Activated gamma-delta T cell treated with anti-CD3 and anti-CD28 coated beads, Interleukin-2, amount 50 U/mL, for 16 hours (primary cell): ENCODE measurements around the gene RGS8.

Source experiments
- DNase-seq: peaks from one replicate; pipeline ENCODE4 v3.0.0-alpha.2; 2020; ENCODE audit warnings: low read depth

Gene RGS8

DNA sequence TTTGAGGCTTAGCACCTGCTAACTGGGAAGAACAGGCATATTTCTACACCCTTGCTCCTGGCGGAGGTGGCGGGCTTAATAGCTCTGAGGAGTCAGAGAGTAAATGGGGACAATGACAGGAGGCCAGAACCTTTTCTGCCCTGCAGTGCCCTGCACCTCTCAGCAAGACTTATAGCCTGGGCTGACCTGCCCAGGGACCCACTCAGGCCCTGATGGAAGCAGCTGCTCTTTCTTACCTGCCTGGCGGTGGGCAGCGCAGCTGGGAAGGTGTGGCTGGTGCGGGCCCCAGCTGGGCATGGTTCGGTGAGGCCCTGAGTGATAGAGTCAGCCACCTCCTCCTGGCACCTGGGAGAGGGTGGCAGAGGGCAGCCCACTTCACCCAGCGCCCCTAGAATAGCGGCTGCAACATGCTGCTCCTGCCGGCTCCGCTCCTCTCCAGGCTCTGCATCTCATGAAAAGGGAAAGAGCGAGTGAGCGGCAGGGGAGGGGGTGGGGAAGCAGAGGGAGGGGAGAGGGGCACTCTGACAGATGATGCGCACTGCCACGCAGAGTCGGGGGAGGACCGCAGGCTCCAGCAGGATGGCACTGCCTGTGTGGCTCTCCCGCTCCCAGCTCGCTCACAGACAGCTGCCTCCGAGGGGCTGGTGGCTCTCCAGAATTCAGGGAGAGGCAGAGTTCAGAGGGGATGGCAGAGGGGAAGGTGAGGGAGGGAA lies at the start of gene RGS8:
RGS8 (minus strand) TSS at position 472 of the 713 bp plus-strand sequence. CDS start 14,938 bp downstream, outside the sequence.
- DNase-seq: no peak

DNA sequence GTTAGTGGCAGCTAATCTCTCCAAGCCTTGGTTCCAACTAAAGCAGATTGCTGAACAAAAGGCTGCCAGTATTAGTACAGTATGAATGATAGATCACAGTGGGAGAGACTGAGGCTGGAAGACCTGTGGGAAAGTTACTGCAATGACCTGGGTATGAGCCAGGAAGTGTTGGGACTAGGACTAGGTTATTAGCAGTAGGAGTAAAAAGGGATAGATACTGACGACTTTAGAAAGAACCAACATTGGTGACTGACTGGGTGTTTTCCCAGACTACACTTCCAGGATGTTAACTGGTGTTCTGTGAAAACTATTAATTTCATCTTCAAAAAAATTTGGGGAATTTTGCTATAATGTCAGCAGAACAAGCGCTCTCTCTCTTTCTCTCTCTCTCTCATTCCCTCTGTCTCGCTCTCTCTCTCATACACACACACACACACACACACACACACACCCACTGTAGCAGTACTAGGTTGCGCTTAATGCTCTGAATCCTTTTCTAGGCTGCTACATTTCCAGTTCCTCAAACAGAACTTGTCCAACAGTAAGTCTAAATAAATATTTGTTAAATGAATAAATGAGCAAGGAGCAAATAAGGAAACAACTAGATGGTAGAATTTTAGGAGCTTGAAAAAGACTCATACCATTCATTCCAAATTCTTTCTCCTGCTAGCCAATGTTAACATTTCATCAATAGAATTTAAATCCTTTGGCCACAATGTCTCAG lies 47.6 kb upstream of the RGS8 start:
- DNase-seq: no peak

GRCh38 chr1:182726912-182727311 lies 42.5 kb upstream of the RGS8 start:
- no peak for DNase-seq

DNA sequence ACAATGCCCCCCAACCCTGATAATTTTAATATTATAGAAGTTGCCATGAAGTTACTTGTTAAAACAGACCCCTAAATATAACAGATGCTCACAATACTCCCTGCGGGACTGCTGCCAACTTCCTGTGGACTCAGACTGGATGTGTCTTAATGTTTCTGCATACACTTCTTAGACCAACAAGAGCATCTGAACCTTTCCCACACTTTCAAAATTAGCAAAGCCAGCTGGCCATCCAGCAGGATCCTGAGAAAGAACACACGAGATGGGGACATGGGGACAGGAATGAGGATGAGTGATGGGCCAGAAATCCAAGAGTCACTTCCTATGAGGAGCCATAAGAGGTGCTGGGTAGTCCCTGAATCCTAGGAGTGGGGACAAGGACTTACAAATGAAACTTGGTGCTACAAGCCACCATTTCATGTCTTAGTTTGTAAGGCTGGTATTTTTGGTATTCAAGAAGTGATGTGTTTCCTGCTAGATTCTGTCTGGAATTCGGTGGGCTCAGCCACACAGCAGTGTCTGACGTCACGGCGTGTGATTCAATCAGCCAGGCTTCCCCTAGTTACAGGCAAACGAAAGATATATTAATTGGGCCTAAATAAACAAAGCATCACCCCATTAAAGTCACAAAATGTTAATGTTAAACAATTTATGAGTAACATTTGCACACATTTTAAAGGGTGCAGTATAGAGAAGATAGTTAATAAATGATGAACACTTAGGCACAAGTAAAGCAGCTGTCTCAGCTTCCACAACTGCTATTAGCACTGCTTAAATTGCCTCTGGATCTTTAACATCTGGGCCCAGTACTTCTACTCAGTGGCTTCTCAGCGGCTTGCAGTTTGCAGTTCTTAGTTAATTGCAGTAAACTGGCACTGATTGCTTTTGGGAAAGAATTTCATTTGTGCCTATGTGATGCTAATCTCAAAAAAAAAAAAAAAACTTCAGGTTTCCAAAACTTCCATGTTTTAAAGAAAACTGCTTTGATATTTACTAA lies 41.2 kb upstream of the RGS8 start:
- no peak for DNase-seq

DNA sequence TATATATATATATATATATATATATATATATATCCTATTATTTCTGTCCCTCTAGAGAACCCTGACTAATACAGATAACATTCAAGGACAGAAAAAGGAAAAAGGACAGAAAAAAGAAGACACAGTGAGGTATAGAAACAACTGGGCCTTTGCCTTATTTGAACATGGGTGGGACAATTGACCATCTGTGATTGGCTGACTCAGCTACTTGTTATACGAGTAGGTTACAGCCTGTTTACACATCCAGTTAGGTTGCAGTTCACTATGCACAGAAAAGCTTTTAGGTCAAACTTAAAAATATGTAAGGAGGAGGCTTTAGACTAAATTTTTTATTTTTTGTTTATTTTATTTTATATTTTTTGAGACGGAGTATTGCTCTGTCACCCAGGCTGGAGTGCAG lies 39.8 kb upstream of the RGS8 start:
- DNase-seq: no peak

DNA sequence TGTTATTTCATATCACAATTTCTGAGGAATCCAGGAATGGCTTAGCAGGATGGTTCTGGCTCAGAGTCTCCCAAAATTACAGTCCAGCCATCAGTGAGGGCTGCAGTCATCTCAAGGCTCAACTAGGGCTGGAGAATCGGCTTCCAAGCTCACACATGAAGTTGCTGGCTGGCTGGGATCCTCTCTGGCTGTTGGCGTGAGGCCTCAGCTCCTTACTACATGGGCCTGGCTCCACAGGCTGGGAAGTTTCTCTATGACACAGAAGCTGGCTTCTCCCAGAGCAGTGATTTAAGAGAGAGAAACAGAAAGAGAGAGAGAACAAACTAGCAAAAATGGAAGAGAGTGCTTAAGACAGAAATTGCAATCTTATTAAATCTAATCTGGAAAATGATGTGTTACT lies 38.8 kb upstream of the RGS8 start:
- DNase-seq: no peak

- no peak for DNase-seq
These were observed 37.1 kb upstream of the RGS8 start for GRCh38 chr1:182721525-182721924.

DNA sequence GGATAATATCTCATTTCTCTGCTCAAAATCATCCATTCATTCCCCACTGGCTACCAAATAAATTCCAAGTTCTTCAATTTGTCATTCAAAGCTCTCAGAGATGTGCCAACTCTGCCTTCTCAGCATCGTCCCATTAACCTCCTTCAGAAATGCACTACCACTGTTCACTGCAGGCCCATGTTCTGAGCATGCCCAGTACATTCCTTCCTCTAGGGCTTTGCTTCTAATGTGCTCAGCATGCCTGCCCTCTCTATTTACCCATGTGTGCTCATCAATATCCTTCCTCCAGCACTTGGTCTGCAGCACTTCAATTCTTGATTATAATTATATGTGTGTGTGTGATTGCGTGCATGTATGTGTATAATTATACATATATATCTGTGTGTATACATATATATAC lies 36.1 kb upstream of the RGS8 start:
- no peak for DNase-seq

DNA sequence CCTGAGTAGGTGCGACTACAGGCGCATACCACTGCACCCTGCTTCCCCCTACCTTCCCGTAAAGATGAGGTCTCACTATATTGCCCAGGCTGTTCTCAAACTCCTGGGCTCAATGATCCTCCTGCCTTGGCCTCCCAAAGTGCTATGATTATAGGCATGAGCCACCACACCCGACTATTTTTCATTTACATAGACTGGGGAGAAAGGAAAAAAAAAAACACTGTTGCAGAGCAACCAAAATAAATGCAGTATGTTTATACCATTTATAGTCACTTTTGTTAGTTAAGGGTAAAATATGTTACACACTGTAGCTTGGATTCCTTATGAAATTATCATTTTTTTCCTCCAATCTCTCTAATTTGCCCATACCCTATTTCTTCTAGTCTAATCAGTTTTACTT lies 35.2 kb upstream of the RGS8 start:
- DNase-seq: no peak

- DNase-seq: no peak
These were observed 33.9 kb upstream of the RGS8 start for GRCh38 chr1:182718311-182718710.

GRCh38 chr1:182716740-182717720 lies 32.6 kb upstream of the RGS8 start:
- no peak for DNase-seq

GRCh38 chr1:182715531-182715930 lies 31.1 kb upstream of the RGS8 start:
- no peak for DNase-seq

- DNase-seq: no peak
These were observed 30.2 kb upstream of the RGS8 start for GRCh38 chr1:182714546-182714945.

DNA sequence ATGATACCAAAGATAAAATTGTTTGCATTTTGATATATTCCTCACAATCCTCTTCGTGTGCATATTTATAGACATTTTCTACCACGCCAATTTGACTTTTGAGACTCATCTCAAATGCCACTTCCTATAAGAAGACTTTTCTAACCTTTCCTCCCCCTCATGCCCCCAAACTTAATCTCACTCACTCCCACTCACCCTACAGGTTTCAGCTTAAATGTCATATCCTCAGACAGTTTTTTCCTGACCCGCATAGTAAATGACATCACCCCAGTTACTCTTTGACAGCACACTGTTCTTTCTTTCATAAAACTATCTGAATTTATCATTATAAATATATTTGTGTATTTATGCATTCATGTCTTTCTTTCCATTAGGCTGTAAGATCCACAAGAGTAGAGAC lies 29.6 kb upstream of the RGS8 start:
- DNase-seq: no peak

- DNase-seq: no peak
These were observed 29.1 kb upstream of the RGS8 start for GRCh38 chr1:182713492-182713891.

DNA sequence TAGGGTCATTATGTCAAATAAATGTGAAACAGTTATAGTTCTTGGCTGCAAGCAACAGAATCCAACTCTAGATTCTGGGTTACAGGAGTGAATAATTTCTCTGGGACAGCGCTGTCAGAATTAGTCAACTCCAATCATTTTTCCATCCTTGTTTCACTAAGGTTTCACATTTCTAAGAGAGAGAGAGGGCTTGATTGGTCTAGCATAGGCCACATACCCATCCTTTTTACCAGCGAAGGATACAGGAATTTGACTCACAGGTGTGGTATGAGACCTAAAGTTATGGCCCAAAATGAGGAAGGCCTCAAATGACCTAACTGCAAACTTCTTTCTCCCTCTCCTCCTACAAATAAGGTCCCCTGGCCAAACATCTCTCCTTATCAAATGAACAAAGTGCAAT lies 25.5 kb upstream of the RGS8 start:
- DNase-seq: no peak

DNA sequence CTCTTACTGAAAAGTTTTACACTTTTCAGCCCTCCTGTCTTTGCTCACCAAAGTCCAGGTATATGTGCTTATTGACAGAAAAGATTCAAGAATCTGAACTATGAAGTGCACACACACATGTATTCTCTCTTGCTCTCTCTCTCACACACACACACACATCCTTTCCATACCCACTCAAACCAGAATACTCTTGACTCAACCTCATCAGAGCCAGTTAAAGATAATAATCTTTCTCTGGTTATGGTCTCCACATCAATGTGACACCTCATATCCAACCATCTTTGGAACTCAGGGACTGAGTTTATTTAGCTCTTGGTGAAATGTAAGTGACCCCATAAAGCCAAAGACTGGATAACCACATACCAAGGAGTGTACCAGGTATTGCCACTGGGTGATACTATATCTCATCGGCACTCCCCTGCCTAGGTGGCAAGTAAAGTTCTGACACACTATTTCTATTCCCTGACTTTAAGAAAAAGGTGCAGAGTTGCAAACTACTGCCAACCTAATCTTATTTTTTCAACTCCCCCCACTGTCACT lies 24.9 kb upstream of the RGS8 start:
- no peak for DNase-seq

DNA sequence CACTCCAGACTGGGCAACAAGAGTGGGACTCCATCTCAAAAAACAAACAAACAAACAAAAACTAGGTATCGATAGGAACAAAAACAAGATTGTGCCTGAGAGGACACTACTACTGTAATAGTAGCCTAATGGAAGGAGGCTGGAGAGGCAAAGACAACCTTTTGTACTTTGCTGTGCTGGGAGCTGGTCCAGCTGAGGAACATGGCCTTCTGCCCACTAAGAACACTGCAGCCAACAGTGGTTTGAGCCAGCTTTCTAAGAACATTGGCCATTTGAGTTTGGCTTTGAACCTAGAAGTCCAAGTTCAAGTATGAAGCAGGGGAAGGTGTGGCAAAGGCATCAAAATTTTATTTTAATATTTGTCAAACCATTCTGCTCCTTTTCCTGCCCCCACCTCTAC lies 22.7 kb upstream of the RGS8 start:
- no peak for DNase-seq

- no peak for DNase-seq
These were observed 20.3 kb upstream of the RGS8 start for GRCh38 chr1:182704677-182705076.

DNA sequence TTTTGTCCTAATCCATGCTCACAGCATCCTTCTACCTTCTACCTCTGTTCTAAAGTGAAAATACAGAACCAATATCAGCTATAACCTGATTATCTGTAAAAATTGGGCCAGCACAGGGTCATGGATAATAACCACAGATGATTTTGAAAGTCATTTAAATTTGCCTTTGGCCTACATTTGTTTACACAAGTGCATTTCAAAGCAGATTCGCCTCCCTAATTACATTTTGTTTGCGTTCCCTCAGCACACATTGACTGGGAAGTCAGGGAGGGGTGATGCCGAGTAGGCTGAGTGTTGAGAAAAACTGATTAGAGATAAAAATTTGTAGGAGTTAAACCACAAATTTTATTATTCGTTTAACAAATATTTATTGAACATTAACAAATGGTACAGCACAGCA lies 19.2 kb upstream of the RGS8 start:
- no peak for DNase-seq
